HepG2 (cell line): ENCODE data around the gene FOXA1. TPM values are rescaled to one million over a fixed set of nuclear protein-coding genes. Genes with fewer than 3 reads are reported as not detected.

ENCODE experiments used
- ATAC-seq: fragments of 200-7000 bp; cut with Tn5 transposase; 3 replicates; pipeline ENCODE4 v1.9.1; 2020; ENCODE audit warnings: mild to moderate bottlenecking, moderate library complexity
- BruUV-seq: library from RNA; stranded (reverse); fragments of 400-500 nt; replicated peaks from 2 replicates; lab custom pipeline; 2021; lab: Mats Ljungman, UMichigan
- CTCF ChIA-PET: fragments of 300-600 bp; formaldehyde crosslinking; extraction: SDS; loops from one replicate; lab custom pipeline; 2021; ENCODE audit warnings: low total read pairs, inconsistent platforms, low intra/inter-chr PET ratio; lab: Yijun Ruan, JAX
- POLR2A ChIA-PET: fragments of 350-600 bp; sonication (Branson Sonifier 250); formaldehyde crosslinking; loops from one replicate; lab custom pipeline; 2020; ENCODE audit warnings: antibody characterized with exemption, inconsistent platforms; lab: Yijun Ruan, JAX
- DNase-seq: peaks from one replicate; pipeline ENCODE4 v3.0.0-alpha.2; 2015; ENCODE audit warnings: low spot score
- FAIRE-seq: peaks from 3 replicates; lab custom pipeline; 2011; peaks lifted over from hg19 to GRCh38; lab: Jason Lieb, UNC
- H2AFZ ChIP-seq: one replicate; pipeline ENCODE4 v1.6.1; 2011; ENCODE audit warnings: low read length, inconsistent platforms
- H3K27ac ChIP-seq: fragments of 300-600 bp; 3 replicates; pipeline ENCODE4 v1.8.0; 2011; ENCODE audit warnings: mixed run types, mild to moderate bottlenecking, mixed read lengths, low read length, inconsistent platforms; ENCODE audit not compliant: insufficient read depth; ENCODE audit errors: extremely low read length
- H3K27me3 ChIP-seq, 2 experiments: fragments of 200-600 bp in 1 of 2; 2 replicates in 1 of 2; 3 replicates in 1 of 2; pipeline versions ENCODE4 v1.6.0 to v1.8.0; 2011; ENCODE audit warnings: low read length in 2 of 2, mild to moderate bottlenecking in 2 of 2, moderate library complexity in 2 of 2, inconsistent platforms in 1 of 2; ENCODE audit not compliant: insufficient read depth in 2 of 2, control insufficient read depth in 1 of 2
- H3K36me3 ChIP-seq, 2 experiments: fragments of 200-600 bp in 1 of 2; replicated peaks in 1 of 2; 2 replicates in 1 of 2; 3 replicates in 1 of 2; pipeline versions ENCODE4 v1.5.1 to v1.8.0; 2011; ENCODE audit warnings: low read length in 2 of 2, inconsistent platforms in 1 of 2; ENCODE audit not compliant: insufficient read depth in 2 of 2, control insufficient read depth in 1 of 2
- H3K4me1 ChIP-seq: 2 replicates; pipeline ENCODE4 v1.5.1; 2012; ENCODE audit warnings: low read length, inconsistent platforms; ENCODE audit not compliant: insufficient read depth
- H3K4me2 ChIP-seq: 2 replicates; pipeline ENCODE4 v1.6.0; 2011; ENCODE audit warnings: low read depth, low read length, inconsistent platforms
- H3K4me3 ChIP-seq, 3 experiments: fragments of 200-600 bp in 1 of 3; sonication (generic), shearing (Covaris generic) in 1 of 3; replicated peaks in 1 of 3; 2 replicates each; pipeline ENCODE4 v1.5.1; 2011 to 2016; ENCODE audit warnings: low read length in 3 of 3, inconsistent platforms in 2 of 3, low read depth in 2 of 3, mild to moderate bottlenecking in 2 of 3, control low read depth in 1 of 3, mixed read lengths in 1 of 3; ENCODE audit not compliant: insufficient read depth in 1 of 3
- H3K79me2 ChIP-seq: one replicate; pipeline ENCODE4 v1.6.1; 2011; ENCODE audit warnings: low read length, inconsistent platforms; ENCODE audit not compliant: insufficient read depth
- H3K9ac ChIP-seq: 2 replicates; pipeline ENCODE4 v1.6.0; 2011; ENCODE audit warnings: mild to moderate bottlenecking, low read depth, low read length, inconsistent platforms; ENCODE audit not compliant: insufficient read depth
- H3K9me3 ChIP-seq: 2 replicates; pipeline ENCODE4 v1.5.1; 2012; ENCODE audit warnings: mild to moderate bottlenecking, low read length
- H4K20me1 ChIP-seq: 2 replicates; pipeline ENCODE4 v1.6.0; 2011; ENCODE audit warnings: inconsistent platforms, mild to moderate bottlenecking, low read length, moderate library complexity; ENCODE audit not compliant: insufficient read depth
- KLF16 ChIP-seq, 2 experiments: sonication (generic) in 1 of 2; formaldehyde crosslinking in 1 of 2; IDR thresholded peaks; 2 replicates each; pipeline versions ENCODE4 v1.6.1 to v1.8.0; 2016 to 2023; ENCODE audit warnings: missing genetic modification reagents in 2 of 2, missing compliant biosample characterization in 1 of 2
- NBN ChIP-seq: fragments of 450-650 bp; conservative IDR thresholded peaks from 2 replicates; pipeline ENCODE4 v1.6.1; 2017
- POGZ ChIP-seq: sonication (generic); formaldehyde crosslinking; IDR thresholded peaks from 2 replicates; pipeline ENCODE4 v1.4.0; 2020; ENCODE audit warnings: mild to moderate bottlenecking, missing genetic modification reagents
- RXRB ChIP-seq: IDR thresholded peaks from 2 replicates; pipeline ENCODE4 v1.6.1; 2016; ENCODE audit warnings: borderline replicate concordance, missing genetic modification reagents, missing compliant biosample characterization
- SCMH1 ChIP-seq: sonication (generic); formaldehyde crosslinking; IDR thresholded peaks from 2 replicates; pipeline ENCODE4 v1.9.0; 2021; ENCODE audit warnings: missing genetic modification reagents, mild to moderate bottlenecking, borderline replicate concordance
- ZMYM2 ChIP-seq: sonication (generic); formaldehyde crosslinking; IDR thresholded peaks from 2 replicates; pipeline ENCODE4 v1.8.0; 2022; ENCODE audit warnings: mild to moderate bottlenecking, missing genetic modification reagents
- ZNF3 ChIP-seq: IDR thresholded peaks from 2 replicates; pipeline ENCODE4 v1.7.0; 2017; ENCODE audit warnings: inconsistent platforms
- WGBS: methylation state at CpG from one replicate; pipeline ENCODE4 v1.1.6; 2017; ENCODE audit warnings: low lambda C conversion rate; 5-methylcytosine and 5-hydroxymethylcytosine counted together
- in situ Hi-C: cut with HindIII; loops from 2 replicates; pipeline ENCODE4 v1.10.0; 2017; ENCODE audit warnings: low pct_unique_long_range_greater_than_20kb; ENCODE audit not compliant: extremely low pct_ligation_motif_present
- intact Hi-C: fragments of 100-400 bp; cut with micrococcal nuclease; formaldehyde crosslinking; loops from one replicate; pipeline ENCODE4 v1.10.0; 2022; ENCODE audit not compliant: unreplicated experiment
- polyA plus RNA-seq, 8 experiments: library from polyadenylated mRNA; depleted of rRNA in 3 of 8; stranded (reverse) in 7 of 8; unstranded in 1 of 8; fragments of >200 nt; fragmentation: Illumina TruSeq in 4 of 8; extraction: Trizol in 4 of 8; gene quantifications; 2 replicates each; pipeline versions ENCODE4 v1.2.1 to v1.2.3, GENCODE V29; 2011 to 2016; ENCODE audit warnings: low read depth in 4 of 8, missing spikeins in 1 of 8, mixed read lengths in 1 of 8; ENCODE audit not compliant: insufficient read depth in 1 of 8
- total RNA-seq, 5 experiments: library from RNA; depleted of rRNA; stranded (reverse); fragments of >200 nt; fragmentation: Illumina TruSeq; extraction: Trizol; gene quantifications; 2 replicates each; pipeline ENCODE4 v1.2.3, GENCODE V29; 2016; ENCODE audit warnings: low read depth in 1 of 5
- TF ChIP-seq, protein P1 (sequence below): sonication (generic); formaldehyde crosslinking; IDR thresholded peaks from 2 replicates; pipeline ENCODE4 v1.5.1; 2020; ENCODE audit warnings: mild to moderate bottlenecking, missing genetic modification reagents, moderate library complexity
- TF ChIP-seq, protein P2 (sequence below): sonication (generic); formaldehyde crosslinking; IDR thresholded peaks from 2 replicates; pipeline ENCODE4 v1.4.0; 2020; ENCODE audit warnings: missing genetic modification reagents
- TF ChIP-seq, protein P3 (sequence below): sonication (generic); formaldehyde crosslinking; IDR thresholded peaks from 2 replicates; pipeline ENCODE4 v1.4.0; 2020; ENCODE audit warnings: mild to moderate bottlenecking, missing genetic modification reagents

FOXA1 gene
- total and polyA plus RNA-seq, 2 of the 13 experiments (the other 11 are each of a cell fraction or from before 2014, with no cell fraction given) = 43.4 to 58.6 TPM

DNA sequence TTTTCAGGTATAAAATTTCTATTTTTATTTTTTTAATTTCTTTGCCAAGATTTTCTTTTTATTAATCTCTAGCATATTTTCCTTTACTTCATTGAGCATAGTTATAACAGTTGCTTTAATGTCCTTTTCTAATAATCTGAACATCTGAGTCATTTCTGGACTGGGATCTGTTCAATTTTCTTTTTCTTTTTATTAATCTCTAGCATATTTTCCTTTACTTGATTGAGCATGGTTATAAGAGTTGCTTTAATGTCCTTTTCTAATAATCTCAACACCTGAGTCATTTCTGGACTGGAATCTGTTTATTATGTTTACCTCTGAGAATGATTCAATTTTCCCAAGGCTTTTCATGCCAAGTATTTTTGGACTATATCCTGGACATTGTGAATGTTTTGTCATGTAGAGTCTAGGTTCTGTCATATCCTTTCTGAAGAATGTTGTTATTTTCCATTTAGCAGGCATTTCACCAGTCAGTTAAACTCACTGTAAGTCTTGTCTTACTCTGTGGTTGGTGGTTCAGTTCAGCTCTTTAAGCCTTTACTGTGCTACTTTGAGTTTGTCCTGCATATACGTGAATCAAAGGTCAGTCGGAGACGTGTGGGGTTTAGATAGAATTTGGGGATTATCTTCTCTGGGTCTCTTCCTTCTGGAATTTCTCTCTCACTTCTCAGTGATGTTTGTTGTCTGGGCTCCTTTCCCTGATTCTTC is 20.7 kb upstream of the FOXA1 start (continued):
- TF ChIP-seq KLF16 (CRISPR knock-in tag; IDR thresholded peaks at IDR 0.05) (no peak), ZNF3 (CRISPR knock-in tag) (no peak), SCMH1 (CRISPR knock-in tag) (no peak)

DNA sequence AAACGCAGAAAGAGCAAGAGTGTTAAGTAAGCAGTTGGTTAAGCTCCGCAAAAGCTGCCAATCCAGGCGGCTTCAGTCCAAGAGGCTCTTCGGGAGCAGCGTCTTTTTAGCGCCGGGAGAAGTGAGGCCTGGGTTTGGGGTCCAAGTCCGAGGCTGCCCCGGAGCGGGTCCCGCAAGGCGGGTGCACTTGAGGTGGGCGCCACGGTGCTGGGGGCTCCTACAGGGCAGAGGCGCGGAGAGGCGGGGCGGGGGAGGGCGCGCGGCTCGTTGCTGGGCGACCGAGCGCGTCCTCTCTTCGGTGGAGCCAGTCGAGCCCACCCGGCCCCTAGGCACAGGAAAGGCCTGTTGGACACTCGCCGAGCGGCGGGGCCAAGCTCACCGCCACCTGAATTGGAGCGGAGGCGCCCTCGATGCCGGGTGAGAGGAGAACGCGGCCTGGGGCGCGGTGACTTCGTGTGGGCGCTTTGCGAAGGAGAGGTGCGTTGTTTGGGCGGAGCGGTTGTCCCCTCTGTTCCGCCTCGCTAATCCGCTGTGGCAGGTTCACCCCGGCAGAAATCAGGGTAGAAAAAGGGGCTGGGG is 16.0 kb upstream of the FOXA1 start:
- no peaks in the 10 kb centered on the region for H3K79me2 ChIP-seq
- DNase-seq (no peak), ATAC-seq (no peak), FAIRE-seq (no peak)
- peaks cover 30% of the 10 kb centered on the region for H3K9me3 ChIP-seq
- no peak overlapping the region for H3K27ac ChIP-seq
- no peaks in the 10 kb centered on the region for H4K20me1 ChIP-seq
- peaks cover 20% of the 10 kb centered on the region for H3K4me1 ChIP-seq
- H3K4me3 ChIP-seq = no peak overlapping the region
- BruUV-seq = no TSS peak
- intact Hi-C loops = no loop called here
- in situ Hi-C loops = no loop called here
- peaks cover 5 to 7% of the 10 kb centered on the region in 2 experiments; a peak in 4 of 5 replicates for H3K36me3 ChIP-seq
- H2AFZ ChIP-seq = no peak overlapping the region
- no peaks in the 10 kb centered on the region for H3K27me3 ChIP-seq
- no peak overlapping the region for H3K9ac ChIP-seq
- 98% methylated on average over 52 of the region's 52 CpGs for WGBS
- POLR2A ChIA-PET = interaction anchor here (3.6 kb wide), 1 partner anchor 16 kb away, joined by 13 read pairs; the partner anchor contains the start of genes FOXA1 and TTC6
- CTCF ChIA-PET = no interaction called here
- no peak overlapping the region for H3K4me2 ChIP-seq
- TF ChIP-seq, protein P1, sequence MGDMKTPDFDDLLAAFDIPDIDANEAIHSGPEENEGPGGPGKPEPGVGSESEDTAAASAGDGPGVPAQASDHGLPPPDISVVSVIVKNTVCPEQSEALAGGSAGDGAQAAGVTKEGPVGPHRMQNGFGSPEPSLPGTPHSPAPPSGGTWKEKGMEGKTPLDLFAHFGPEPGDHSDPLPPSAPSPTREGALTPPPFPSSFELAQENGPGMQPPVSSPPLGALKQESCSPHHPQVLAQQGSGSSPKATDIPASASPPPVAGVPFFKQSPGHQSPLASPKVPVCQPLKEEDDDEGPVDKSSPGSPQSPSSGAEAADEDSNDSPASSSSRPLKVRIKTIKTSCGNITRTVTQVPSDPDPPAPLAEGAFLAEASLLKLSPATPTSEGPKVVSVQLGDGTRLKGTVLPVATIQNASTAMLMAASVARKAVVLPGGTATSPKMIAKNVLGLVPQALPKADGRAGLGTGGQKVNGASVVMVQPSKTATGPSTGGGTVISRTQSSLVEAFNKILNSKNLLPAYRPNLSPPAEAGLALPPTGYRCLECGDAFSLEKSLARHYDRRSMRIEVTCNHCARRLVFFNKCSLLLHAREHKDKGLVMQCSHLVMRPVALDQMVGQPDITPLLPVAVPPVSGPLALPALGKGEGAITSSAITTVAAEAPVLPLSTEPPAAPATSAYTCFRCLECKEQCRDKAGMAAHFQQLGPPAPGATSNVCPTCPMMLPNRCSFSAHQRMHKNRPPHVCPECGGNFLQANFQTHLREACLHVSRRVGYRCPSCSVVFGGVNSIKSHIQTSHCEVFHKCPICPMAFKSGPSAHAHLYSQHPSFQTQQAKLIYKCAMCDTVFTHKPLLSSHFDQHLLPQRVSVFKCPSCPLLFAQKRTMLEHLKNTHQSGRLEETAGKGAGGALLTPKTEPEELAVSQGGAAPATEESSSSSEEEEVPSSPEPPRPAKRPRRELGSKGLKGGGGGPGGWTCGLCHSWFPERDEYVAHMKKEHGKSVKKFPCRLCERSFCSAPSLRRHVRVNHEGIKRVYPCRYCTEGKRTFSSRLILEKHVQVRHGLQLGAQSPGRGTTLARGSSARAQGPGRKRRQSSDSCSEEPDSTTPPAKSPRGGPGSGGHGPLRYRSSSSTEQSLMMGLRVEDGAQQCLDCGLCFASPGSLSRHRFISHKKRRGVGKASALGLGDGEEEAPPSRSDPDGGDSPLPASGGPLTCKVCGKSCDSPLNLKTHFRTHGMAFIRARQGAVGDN (CRISPR knock-in tag) = 0 out of 2 replicates have a peak, but pooled peaks have one; percentile 31
- TF ChIP-seq RXRB (no peak), ZMYM2 (CRISPR knock-in tag) (0 out of 2 replicates have a peak, but pooled peaks have one; percentile 34), POGZ (CRISPR knock-in tag) (peak; percentile 44; the same call in 1 of the 2 replicates), NBN (no peak)
- TF ChIP-seq, protein P2, sequence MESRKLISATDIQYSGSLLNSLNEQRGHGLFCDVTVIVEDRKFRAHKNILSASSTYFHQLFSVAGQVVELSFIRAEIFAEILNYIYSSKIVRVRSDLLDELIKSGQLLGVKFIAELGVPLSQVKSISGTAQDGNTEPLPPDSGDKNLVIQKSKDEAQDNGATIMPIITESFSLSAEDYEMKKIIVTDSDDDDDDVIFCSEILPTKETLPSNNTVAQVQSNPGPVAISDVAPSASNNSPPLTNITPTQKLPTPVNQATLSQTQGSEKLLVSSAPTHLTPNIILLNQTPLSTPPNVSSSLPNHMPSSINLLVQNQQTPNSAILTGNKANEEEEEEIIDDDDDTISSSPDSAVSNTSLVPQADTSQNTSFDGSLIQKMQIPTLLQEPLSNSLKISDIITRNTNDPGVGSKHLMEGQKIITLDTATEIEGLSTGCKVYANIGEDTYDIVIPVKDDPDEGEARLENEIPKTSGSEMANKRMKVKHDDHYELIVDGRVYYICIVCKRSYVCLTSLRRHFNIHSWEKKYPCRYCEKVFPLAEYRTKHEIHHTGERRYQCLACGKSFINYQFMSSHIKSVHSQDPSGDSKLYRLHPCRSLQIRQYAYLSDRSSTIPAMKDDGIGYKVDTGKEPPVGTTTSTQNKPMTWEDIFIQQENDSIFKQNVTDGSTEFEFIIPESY (CRISPR knock-in tag) = peak; percentile 46
- TF ChIP-seq, protein P3, sequence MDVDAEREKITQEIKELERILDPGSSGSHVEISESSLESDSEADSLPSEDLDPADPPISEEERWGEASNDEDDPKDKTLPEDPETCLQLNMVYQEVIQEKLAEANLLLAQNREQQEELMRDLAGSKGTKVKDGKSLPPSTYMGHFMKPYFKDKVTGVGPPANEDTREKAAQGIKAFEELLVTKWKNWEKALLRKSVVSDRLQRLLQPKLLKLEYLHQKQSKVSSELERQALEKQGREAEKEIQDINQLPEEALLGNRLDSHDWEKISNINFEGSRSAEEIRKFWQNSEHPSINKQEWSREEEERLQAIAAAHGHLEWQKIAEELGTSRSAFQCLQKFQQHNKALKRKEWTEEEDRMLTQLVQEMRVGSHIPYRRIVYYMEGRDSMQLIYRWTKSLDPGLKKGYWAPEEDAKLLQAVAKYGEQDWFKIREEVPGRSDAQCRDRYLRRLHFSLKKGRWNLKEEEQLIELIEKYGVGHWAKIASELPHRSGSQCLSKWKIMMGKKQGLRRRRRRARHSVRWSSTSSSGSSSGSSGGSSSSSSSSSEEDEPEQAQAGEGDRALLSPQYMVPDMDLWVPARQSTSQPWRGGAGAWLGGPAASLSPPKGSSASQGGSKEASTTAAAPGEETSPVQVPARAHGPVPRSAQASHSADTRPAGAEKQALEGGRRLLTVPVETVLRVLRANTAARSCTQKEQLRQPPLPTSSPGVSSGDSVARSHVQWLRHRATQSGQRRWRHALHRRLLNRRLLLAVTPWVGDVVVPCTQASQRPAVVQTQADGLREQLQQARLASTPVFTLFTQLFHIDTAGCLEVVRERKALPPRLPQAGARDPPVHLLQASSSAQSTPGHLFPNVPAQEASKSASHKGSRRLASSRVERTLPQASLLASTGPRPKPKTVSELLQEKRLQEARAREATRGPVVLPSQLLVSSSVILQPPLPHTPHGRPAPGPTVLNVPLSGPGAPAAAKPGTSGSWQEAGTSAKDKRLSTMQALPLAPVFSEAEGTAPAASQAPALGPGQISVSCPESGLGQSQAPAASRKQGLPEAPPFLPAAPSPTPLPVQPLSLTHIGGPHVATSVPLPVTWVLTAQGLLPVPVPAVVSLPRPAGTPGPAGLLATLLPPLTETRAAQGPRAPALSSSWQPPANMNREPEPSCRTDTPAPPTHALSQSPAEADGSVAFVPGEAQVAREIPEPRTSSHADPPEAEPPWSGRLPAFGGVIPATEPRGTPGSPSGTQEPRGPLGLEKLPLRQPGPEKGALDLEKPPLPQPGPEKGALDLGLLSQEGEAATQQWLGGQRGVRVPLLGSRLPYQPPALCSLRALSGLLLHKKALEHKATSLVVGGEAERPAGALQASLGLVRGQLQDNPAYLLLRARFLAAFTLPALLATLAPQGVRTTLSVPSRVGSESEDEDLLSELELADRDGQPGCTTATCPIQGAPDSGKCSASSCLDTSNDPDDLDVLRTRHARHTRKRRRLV (CRISPR knock-in tag) = no peak
